B cell (primary cell): ENCODE results near the gene NOL6.
"Not testable (repeated sequence)": the region's sequence is repeated elsewhere in the genome, so short reads cannot be mapped to it uniquely, and the experiment has no call there.

Source experiments
- CTCF ChIP-seq: fragments of 200-600 bp; IDR thresholded peaks from one replicate; pipeline ENCODE4 v1.8.0; 2022; ENCODE audit warnings: antibody characterized with exemption, mild to moderate bottlenecking
- EZH2 ChIP-seq: IDR thresholded peaks from 2 replicates; pipeline ENCODE4 v1.6.1; 2012; ENCODE audit warnings: borderline replicate concordance, low read depth, mild to moderate bottlenecking, moderate library complexity, low read length; ENCODE audit not compliant: insufficient read depth, poor library complexity, severe bottlenecking

- TF ChIP-seq CTCF, EZH2: not testable (repeated sequence)
These were observed 19.1 kb downstream of the NOL6 start for GRCh38 chr9:33454661-33455026.
